B cell (primary cell): ENCODE measurements around the gene FSIP1. TPM values are rescaled to one million over a fixed set of nuclear protein-coding genes. Genes with fewer than 3 reads are reported as not detected.

ENCODE experiments used
- ATAC-seq: fragments of 200-7000 bp; cut with Tn5 transposase; one replicate; pipeline ENCODE4 v1.10.0; 2021; ENCODE audit warnings: low read depth, mild to moderate bottlenecking, moderate number of reproducible peaks, moderate library complexity
- CTCF ChIA-PET: fragments of 350-600 bp; sonication (Branson Sonifier 250); formaldehyde crosslinking; loops from one replicate; lab custom pipeline; 2021; ENCODE audit warnings: antibody characterized with exemption, inconsistent platforms; lab: Charles Lee
- POLR2A ChIA-PET: fragments of 350-600 bp; sonication (Branson Sonifier 250); formaldehyde crosslinking; loops from one replicate; lab custom pipeline; 2021; ENCODE audit warnings: antibody characterized with exemption; lab: Charles Lee
- DNase-seq: peaks from one replicate; pipeline ENCODE4 v3.0.0; 2013
- H2AFZ ChIP-seq: 2 replicates; pipeline ENCODE4 v1.6.1; 2012; ENCODE audit warnings: mild to moderate bottlenecking, low read depth, low read length; ENCODE audit not compliant: insufficient read depth, poor library complexity, severe bottlenecking
- H3K27ac ChIP-seq, 2 donors: 1 replicate in 1 of 2; 2 replicates in 1 of 2; pipeline ENCODE4 v1.5.1; 2012 to 2013; ENCODE audit warnings: low read length in 2 of 2, mild to moderate bottlenecking in 2 of 2, moderate library complexity in 1 of 2
- H3K27me3 ChIP-seq, 4 experiments: fragments of 200-600 bp in 1 of 4; sonication (generic) in 1 of 4; replicated peaks in 1 of 4; 1 replicate in 2 of 4; 2 replicates in 2 of 4; pipeline versions ENCODE4 v1.6.1 to v1.7.0; 2013 to 2016; ENCODE audit warnings: low read length in 3 of 4, mild to moderate bottlenecking in 2 of 4, mixed read lengths in 1 of 4, moderate library complexity in 1 of 4; ENCODE audit not compliant: insufficient read depth in 4 of 4, control insufficient read depth in 3 of 4; ENCODE audit errors: control extremely low read depth in 1 of 4
- H3K36me3 ChIP-seq, 2 experiments: replicated peaks in 1 of 2; 1 replicate in 1 of 2; 2 replicates in 1 of 2; pipeline versions ENCODE4 v1.6.1 to v1.7.1; 2013; ENCODE audit warnings: low read length in 1 of 2; ENCODE audit not compliant: insufficient read depth in 2 of 2, control insufficient read depth in 1 of 2; ENCODE audit errors: control extremely low read depth in 1 of 2, extremely low read depth in 1 of 2
- H3K4me1 ChIP-seq, 2 donors: fragments of 200-600 bp in 1 of 2; sonication (generic) in 1 of 2; 1 replicate in 1 of 2; 2 replicates in 1 of 2; pipeline versions ENCODE4 v1.5.1 to v1.6.1; 2013 to 2017; ENCODE audit warnings: low read length in 2 of 2; ENCODE audit not compliant: control insufficient read depth in 2 of 2, insufficient read depth in 2 of 2
- H3K4me2 ChIP-seq: replicated peaks from 2 replicates; pipeline ENCODE3; 2012; ENCODE audit warnings: mild to moderate bottlenecking, low read depth, low read length; ENCODE audit not compliant: poor library complexity, severe bottlenecking
- H3K4me3 ChIP-seq, 5 experiments: fragments of 200-600 bp in 1 of 5; sonication (generic) in 1 of 5; 1 replicate in 3 of 5; 2 replicates in 2 of 5; pipeline versions ENCODE4 v1.5.1 to v1.7.0; 2011 to 2016; ENCODE audit warnings: low read length in 4 of 5, mild to moderate bottlenecking in 4 of 5, low read depth in 2 of 5, control low read depth in 1 of 5, moderate library complexity in 1 of 5; ENCODE audit not compliant: insufficient read depth in 1 of 5; ENCODE audit errors: control extremely low read depth in 1 of 5, extremely low read depth in 1 of 5
- H3K79me2 ChIP-seq: fragments of 200-600 bp; sonication (generic); one replicate; pipeline ENCODE4 v1.6.0; 2016; ENCODE audit warnings: low read length; ENCODE audit not compliant: control insufficient read depth, insufficient read depth
- H3K9ac ChIP-seq: fragments of 200-600 bp; sonication (generic); 2 replicates; pipeline ENCODE4 v1.6.1; 2017; ENCODE audit warnings: mild to moderate bottlenecking, low read length, moderate library complexity
- H3K9me3 ChIP-seq, 3 donors: one replicate each; pipeline versions ENCODE4 v1.6.1 to v1.7.1; 2013; ENCODE audit warnings: low read length in 2 of 3; ENCODE audit not compliant: control insufficient read depth in 2 of 3, insufficient read depth in 1 of 3; ENCODE audit errors: control extremely low read depth in 1 of 3
- H4K20me1 ChIP-seq: 2 replicates; pipeline ENCODE4 v1.6.0; 2012; ENCODE audit warnings: mild to moderate bottlenecking, low read length; ENCODE audit not compliant: insufficient read depth, control insufficient read depth, poor library complexity, severe bottlenecking
- H3K27ac Mint-ChIP-seq: one replicate; pipeline ENCODE4 v1.8.0; 2021; ENCODE audit warnings: mixed read lengths
- H3K27me3 Mint-ChIP-seq: one replicate; pipeline ENCODE4 v1.8.0; 2021; ENCODE audit warnings: mixed read lengths
- H3K4me1 Mint-ChIP-seq: one replicate; pipeline ENCODE4 v1.8.0; 2021; ENCODE audit warnings: mixed read lengths
- H3K4me3 Mint-ChIP-seq: one replicate; pipeline ENCODE4 v1.8.0; 2021; ENCODE audit warnings: mixed read lengths
- H3K9me3 Mint-ChIP-seq: one replicate; pipeline ENCODE4 v1.8.0; 2022; ENCODE audit warnings: mixed read lengths; ENCODE audit not compliant: insufficient read depth
- CTCF ChIP-seq: fragments of 200-600 bp; IDR thresholded peaks from one replicate; pipeline ENCODE4 v1.8.0; 2022; ENCODE audit warnings: antibody characterized with exemption, mild to moderate bottlenecking
- EZH2 ChIP-seq: IDR thresholded peaks from 2 replicates; pipeline ENCODE4 v1.6.1; 2012; ENCODE audit warnings: borderline replicate concordance, low read depth, mild to moderate bottlenecking, moderate library complexity, low read length; ENCODE audit not compliant: insufficient read depth, poor library complexity, severe bottlenecking
- WGBS: methylation state at CpG from one replicate; pipeline ENCODE4 v1.1.5; 2013; ENCODE audit warnings: missing lambda C conversion rate; ENCODE audit not compliant: insufficient coverage; 5-methylcytosine and 5-hydroxymethylcytosine counted together
- intact Hi-C: fragments of 100-400 bp; cut with micrococcal nuclease; formaldehyde crosslinking; loops from one replicate; pipeline ENCODE4 v1.10.0; 2022
- polyA plus RNA-seq: library from polyadenylated mRNA; depleted of rRNA; stranded (reverse); fragments of >200 nt; gene quantifications from 2 replicates; pipeline ENCODE4 v1.2.3, GENCODE V29; 2012
- total RNA-seq, 2 donors: library from RNA; stranded (reverse); fragments of 120-200 nt in 1 of 2; gene quantifications; 1 replicate in 1 of 2; 2 replicates in 1 of 2; pipeline versions ENCODE4 v1.2.3 to v1.2.4, GENCODE V29; 2013 to 2022

FSIP1 gene
- total and polyA plus RNA-seq, 2 donors (not counting 1 experiment from before 2014, with no cell fraction given) = 0.19 to 0.49 TPM

GRCh38 chr15:39638041-39638440 lies 144.6 kb downstream of the FSIP1 start:
- H3K9me3 ChIP-seq = no peaks in the 10 kb centered on the region
- H4K20me1 ChIP-seq = no peaks in the 10 kb centered on the region
- peaks cover 0 to 3% (median 0%) of the 10 kb centered on the region in 4 experiments for H3K27me3 ChIP-seq
- ATAC-seq (no peak), DNase-seq (no peak)
- no peak overlapping the region for H3K9ac ChIP-seq
- POLR2A ChIA-PET = no interaction called here
- H2AFZ ChIP-seq = no peak overlapping the region
- TF ChIP-seq CTCF = no peak
- no peak for TF ChIP-seq EZH2
- no peak overlapping the region for H3K4me3 ChIP-seq
- no CpG with 5 or more reads among the region's 1 CpG for WGBS
- H3K27me3 Mint-ChIP-seq = peaks cover 23% of the 10 kb centered on the region
- H3K4me1 ChIP-seq = no peaks in the 10 kb centered on the region
- H3K27ac Mint-ChIP-seq = no peak overlapping the region
- H3K27ac ChIP-seq = no peak overlapping the region
- no peaks in the 10 kb centered on the region for H3K4me1 Mint-ChIP-seq
- no peak overlapping the region for H3K4me3 Mint-ChIP-seq
- CTCF ChIA-PET = no interaction called here
- H3K36me3 ChIP-seq = no peaks in the 10 kb centered on the region
- no peaks in the 10 kb centered on the region for H3K79me2 ChIP-seq
- intact Hi-C loops = no loop called here
- no peak overlapping the region for H3K4me2 ChIP-seq
- no peaks in the 10 kb centered on the region for H3K9me3 Mint-ChIP-seq

GRCh38 chr15:39631357-39631756 lies 151.3 kb downstream of the FSIP1 start:
- no CpG with 5 or more reads among the region's 3 CpGs for WGBS
- intact Hi-C loops = no loop called here
- CTCF ChIA-PET = no interaction called here

More at GRCh38 chr15:39631357-39631756, 151.3 kb downstream of the FSIP1 start:
- Histone ChIP-seq H2AFZ (no peak overlapping the region), H3K27me3 (no peaks in the 10 kb centered on the region), H3K9me3 (no peaks in the 10 kb centered on the region), H3K36me3 (no peaks in the 10 kb centered on the region), H3K4me3 (no peak overlapping the region), H4K20me1 (no peaks in the 10 kb centered on the region), H3K9ac (no peak overlapping the region), H3K27ac (no peak overlapping the region), H3K4me1 (no peaks in the 10 kb centered on the region), H3K79me2 (no peaks in the 10 kb centered on the region), H3K4me2 (no peak overlapping the region)
- Mint-ChIP-seq H3K4me1 (peaks cover 2% of the 10 kb centered on the region), H3K27ac (no peak overlapping the region), H3K4me3 (no peak overlapping the region), H3K27me3 (peaks cover 3% of the 10 kb centered on the region), H3K9me3 (no peaks in the 10 kb centered on the region)
- no peak for DNase-seq
- ATAC-seq = no peak
- POLR2A ChIA-PET = no interaction called here
- TF ChIP-seq EZH2 (no peak), CTCF (no peak)
